K562 (cell line): ENCODE results near the gene NEK2. TPM values are rescaled to one million over a fixed set of nuclear protein-coding genes. Genes with fewer than 3 reads are reported as not detected.

Experiments
- AFF1 ChIP-seq, 2 experiments: fragments of 450-650 bp; IDR thresholded peaks; 2 replicates each; pipeline ENCODE4 v1.6.1; 2018; ENCODE audit warnings: mild to moderate bottlenecking in 2 of 2, low read depth in 1 of 2; ENCODE audit not compliant: partially characterized antibody in 2 of 2
- CAMTA2 ChIP-seq: fragments of 250-450 bp; sonication (Bioruptor Pico); conservative IDR thresholded peaks from 2 replicates; pipeline ENCODE4 v1.5.1; 2022
- E2F8 ChIP-seq: fragments of 450-650 bp; IDR thresholded peaks from 2 replicates; pipeline ENCODE4 v1.7.1; 2018; ENCODE audit warnings: mild to moderate bottlenecking, low read depth; ENCODE audit not compliant: partially characterized antibody
- FOS ChIP-seq: IDR thresholded peaks from 3 replicates; pipeline ENCODE4 v1.6.1; 2011; ENCODE audit not compliant: insufficient read length; ENCODE audit errors: extremely low read depth
- GABPB2 ChIP-seq: fragments of 250-450 bp; sonication (Bioruptor Pico); conservative IDR thresholded peaks from 2 replicates; pipeline ENCODE4 v1.5.1; 2021; ENCODE audit warnings: mild to moderate bottlenecking
- HIVEP1 ChIP-seq: fragments of 250-450 bp; sonication (Bioruptor Pico); IDR thresholded peaks from 2 replicates; pipeline ENCODE4 v1.4.0; 2020; ENCODE audit warnings: mild to moderate bottlenecking
- KDM1A ChIP-seq, 2 experiments: fragments of 450-650 bp; IDR thresholded peaks; 2 replicates each; pipeline ENCODE4 v1.6.1; 2016; ENCODE audit warnings: mild to moderate bottlenecking in 2 of 2
- NCOA2 ChIP-seq, 2 experiments: fragments of 450-650 bp; IDR thresholded peaks; 2 replicates each; pipeline ENCODE4 v1.6.1; 2018; ENCODE audit warnings: mild to moderate bottlenecking in 2 of 2, moderate library complexity in 1 of 2; ENCODE audit not compliant: partially characterized antibody in 2 of 2
- NCOA6 ChIP-seq: fragments of 450-650 bp; IDR thresholded peaks from 2 replicates; pipeline ENCODE4 v1.6.1; 2017; ENCODE audit warnings: mild to moderate bottlenecking
- NCOR1 ChIP-seq: fragments of 450-650 bp; IDR thresholded peaks from 2 replicates; pipeline ENCODE4 v1.6.1; 2016; ENCODE audit warnings: mild to moderate bottlenecking, moderate library complexity
- RBM17 ChIP-seq: fragments of 200-400 bp; formaldehyde crosslinking; IDR thresholded peaks from 2 replicates; pipeline ENCODE4 v1.6.1; 2017; ENCODE audit warnings: low read depth, mild to moderate bottlenecking, low read length, borderline replicate concordance
- RBM39 ChIP-seq: fragments of 200-400 bp; formaldehyde crosslinking; optimal IDR thresholded peaks from 2 replicates; pipeline ENCODE3; 2018; ENCODE audit warnings: low read depth, low read length
- TCF3 ChIP-seq: sonication (generic); formaldehyde crosslinking; IDR thresholded peaks from 2 replicates; pipeline ENCODE4 v1.4.0; 2020; ENCODE audit warnings: mild to moderate bottlenecking, missing genetic modification reagents
- TCF7L2 ChIP-seq: fragments of 150-350 bp; IDR thresholded peaks from 2 replicates; pipeline ENCODE4 v1.6.1; 2016; ENCODE audit warnings: low read depth, mild to moderate bottlenecking, low read length, moderate library complexity
- ZFX ChIP-seq: sonication (generic); formaldehyde crosslinking; IDR thresholded peaks from 2 replicates; pipeline ENCODE4 v1.8.0; 2022; ENCODE audit warnings: mild to moderate bottlenecking, missing genetic modification reagents, moderate library complexity
- ZNF165 ChIP-seq: fragments of 250-450 bp; sonication (Bioruptor Pico); IDR thresholded peaks from 2 replicates; pipeline ENCODE4 v1.4.0; 2020; ENCODE audit warnings: borderline replicate concordance
- ZNF274 ChIP-seq: IDR thresholded peaks from 2 replicates; pipeline ENCODE4 v1.6.1; 2011; ENCODE audit warnings: low read depth, mild to moderate bottlenecking, low read length, moderate library complexity, borderline replicate concordance
- ZNF316 ChIP-seq: fragments of 450-650 bp; IDR thresholded peaks from 2 replicates; pipeline ENCODE4 v1.6.1; 2016
- ZNF583 ChIP-seq: fragments of 250-450 bp; sonication (Bioruptor Pico); IDR thresholded peaks from 2 replicates; pipeline ENCODE4 v1.4.0; 2020
- ZNF589 ChIP-seq: fragments of 200-800 bp; sonication (Bioruptor generic); IDR thresholded peaks from 2 replicates; pipeline ENCODE4 v1.6.1; 2016; ENCODE audit warnings: low read depth, missing genetic modification characterization, missing compliant biosample characterization
- ZNF740 ChIP-seq, 3 experiments: fragments of 200-800 bp in 1 of 3; sonication (Bioruptor generic) in 1 of 3; sonication (generic) in 1 of 3; formaldehyde crosslinking in 1 of 3; IDR thresholded peaks; 2 replicates each; pipeline versions ENCODE4 v1.6.1 to v1.8.0; 2016 to 2022; ENCODE audit warnings: mild to moderate bottlenecking in 2 of 3, missing compliant biosample characterization in 2 of 3, missing genetic modification characterization in 2 of 3, missing genetic modification reagents in 1 of 3
- polyA plus RNA-seq, 8 experiments: library from polyadenylated mRNA; depleted of rRNA in 4 of 8; stranded (reverse) in 5 of 8; unstranded in 3 of 8; fragments of >200 nt; fragmentation: Nextera tagmentation in 2 of 8; fragmentation: Illumina TruSeq in 1 of 8; extraction: Ambion mirVana in 2 of 8; extraction: Trizol in 1 of 8; gene quantifications; 2 replicates each; pipeline versions ENCODE4 v1.2.1 to v1.2.3, GENCODE V29; 2011 to 2014; ENCODE audit warnings: inconsistent platforms in 1 of 8, missing spikeins in 1 of 8
- total RNA-seq, 7 experiments: library from RNA; depleted of rRNA in 6 of 7; stranded (reverse); fragments of >200 nt in 6 of 7; fragmentation: Illumina TruSeq in 2 of 7; extraction: Trizol in 2 of 7; gene quantifications; 2 replicates each; pipeline versions ENCODE4 v1.2.1 to v1.2.3, GENCODE V29; 2011 to 2021; ENCODE audit warnings: low replicate concordance in 1 of 7

NEK2 gene
- total and polyA plus RNA-seq, 9 of the 15 experiments (the other 6 are each of a cell fraction or from before 2014, with no cell fraction given) = 30.0 to 74.7 (median 66.4) TPM

- no peak for TF ChIP-seq AFF1 (IDR thresholded peaks at IDR 0.05; ENCODE audit: low read depth in 1 of 2, partially characterized antibody in 2 of 2)
- TF ChIP-seq TCF3 (CRISPR knock-in tag) = no peak
- TF ChIP-seq ZNF316 = no peak
- TF ChIP-seq KDM1A (IDR thresholded peaks at IDR 0.05) = peak; percentile 100
- TF ChIP-seq HIVEP1 (CRISPR knock-in tag) = no peak
- no peak for TF ChIP-seq GABPB2 (CRISPR knock-in tag)
- TF ChIP-seq E2F8 = no peak
- no peak for TF ChIP-seq ZNF274
- peak in 1 of 2 experiments; percentile 58 for TF ChIP-seq NCOA2 (IDR thresholded peaks at IDR 0.05; ENCODE audit: partially characterized antibody in 2 of 2)
- no peak for TF ChIP-seq ZNF165 (CRISPR knock-in tag)
- TF ChIP-seq NCOA6 = no peak
- no peak for TF ChIP-seq RBM17
- no peak for TF ChIP-seq ZNF583
- no peak for TF ChIP-seq RBM39
- no peak for TF ChIP-seq FOS
- TF ChIP-seq CAMTA2 (CRISPR knock-in tag) = no peak
- TF ChIP-seq NCOR1 = peak; percentile 41; the same call in 1 of the 2 replicates
- no peak for TF ChIP-seq ZNF589 (CRISPR knock-in tag)
- TF ChIP-seq TCF7L2 = no peak
- TF ChIP-seq ZNF740 (CRISPR knock-in tag; IDR thresholded peaks at IDR 0.05) = no peak
- TF ChIP-seq ZNF740 (tag; IDR thresholded peaks at IDR 0.05) = no peak; a peak in 1 of 4 replicates
- no peak for TF ChIP-seq ZFX (CRISPR knock-in tag)
These were observed 5.4 kb upstream of the NEK2 start (continued) for GRCh38 chr1:211680752-211681327.
